NCI-H524 (cell line): ENCODE results near the gene PTX3.

Experiments
- DNase-seq, 2 experiments: peaks; one replicate each; lab custom pipeline; 2025; lab: John Stamatoyannopoulos, UW

The PTX3 gene

DNA sequence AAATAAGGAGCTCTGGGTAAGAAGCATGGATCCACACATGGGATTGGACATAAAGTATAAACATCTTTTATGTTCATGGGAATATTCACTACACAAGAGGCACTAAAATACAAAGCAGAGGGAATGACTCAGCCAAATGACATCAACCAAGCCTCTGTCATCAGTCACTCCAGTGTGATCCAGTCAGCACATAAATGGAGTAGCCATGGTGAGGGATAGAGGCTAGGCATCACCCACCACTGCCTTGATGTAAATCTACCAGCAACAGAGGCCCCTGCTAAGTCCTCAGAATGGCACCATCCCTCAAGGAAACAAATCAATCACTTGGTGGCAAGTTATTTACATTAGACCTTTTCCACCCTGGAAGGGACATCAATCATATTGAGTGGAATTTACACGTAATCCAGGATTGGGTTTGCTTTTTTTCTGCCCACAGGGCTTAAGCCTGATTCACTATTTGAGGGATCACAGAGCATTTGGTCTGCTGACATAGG is 39.3 kb downstream of the PTX3 start:
- no peak for DNase-seq

DNA sequence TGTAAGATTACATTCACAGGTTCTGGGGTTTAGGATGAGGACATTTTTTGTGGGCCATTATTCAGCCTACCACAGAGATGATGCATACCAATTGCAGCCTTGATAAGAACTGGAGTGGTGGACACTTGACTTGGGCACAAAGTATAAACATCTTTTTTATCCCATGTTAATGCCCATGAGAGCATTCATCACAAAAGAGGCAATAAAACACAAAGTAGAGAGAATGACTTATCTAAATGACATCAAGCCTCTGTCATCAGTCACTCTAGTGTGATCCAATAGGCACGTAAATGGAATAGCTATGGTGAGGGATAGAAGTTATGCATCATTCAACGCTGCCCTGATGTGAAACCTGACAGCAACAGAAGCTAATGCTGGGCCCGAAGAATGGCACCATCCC is 40.8 kb downstream of the PTX3 start:
- no peak for DNase-seq

DNA sequence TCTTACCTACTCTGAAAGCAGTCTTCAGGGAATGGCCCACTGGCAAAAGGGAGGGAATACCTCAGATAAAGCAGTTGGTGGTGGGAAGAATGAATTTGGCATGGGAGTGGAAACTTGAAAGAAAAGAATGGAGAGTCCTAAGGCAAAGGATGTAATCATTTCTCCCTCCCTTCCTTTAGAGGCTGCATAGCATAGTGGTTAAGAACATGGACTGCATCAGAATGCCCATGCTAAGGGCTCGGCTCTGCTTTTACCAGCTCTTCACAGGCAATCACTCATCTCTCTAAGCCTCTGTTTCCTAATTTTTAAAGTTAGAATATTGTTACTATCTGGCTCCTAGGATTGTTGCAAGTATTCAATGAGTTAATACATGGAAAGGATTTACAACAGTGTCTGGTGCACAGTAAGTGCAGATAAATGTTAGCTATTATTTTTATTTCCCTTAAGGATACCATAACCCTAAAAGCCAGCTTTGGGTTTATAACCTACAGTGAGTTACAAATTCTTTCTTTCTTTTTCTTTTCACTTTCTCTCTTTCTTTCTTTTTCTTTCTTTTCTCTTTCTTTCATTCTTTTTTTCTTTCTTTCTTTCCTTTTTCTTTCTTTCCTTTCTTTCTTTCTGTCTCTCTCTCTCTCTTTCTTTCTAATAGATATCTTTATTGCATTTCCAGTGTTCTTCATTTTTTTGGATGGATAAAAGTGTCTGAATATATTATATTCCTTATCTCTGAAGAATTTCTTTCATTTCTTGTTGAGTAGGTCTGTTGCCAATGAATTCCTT is 43.0 kb downstream of the PTX3 start:
- no peak for DNase-seq

DNA sequence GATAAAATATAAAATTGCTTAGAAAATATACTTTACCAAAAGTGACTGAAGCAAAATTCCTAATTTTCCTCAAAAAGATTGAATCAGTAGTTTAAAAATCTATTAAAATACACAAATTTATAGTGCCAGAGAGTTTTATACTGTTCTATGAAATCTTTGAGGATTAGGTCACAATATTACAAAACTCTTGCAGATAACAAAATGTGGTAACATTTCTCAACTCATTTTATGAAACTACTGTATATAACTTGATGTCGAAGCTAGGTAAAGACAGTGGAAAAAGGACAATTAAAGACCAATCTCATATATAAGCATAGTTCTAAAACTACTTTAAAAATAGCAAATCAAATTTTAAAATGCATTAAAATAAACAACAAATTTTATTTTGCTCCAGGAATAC is 50.7 kb downstream of the PTX3 start:
- DNase-seq, result no peak

DNA sequence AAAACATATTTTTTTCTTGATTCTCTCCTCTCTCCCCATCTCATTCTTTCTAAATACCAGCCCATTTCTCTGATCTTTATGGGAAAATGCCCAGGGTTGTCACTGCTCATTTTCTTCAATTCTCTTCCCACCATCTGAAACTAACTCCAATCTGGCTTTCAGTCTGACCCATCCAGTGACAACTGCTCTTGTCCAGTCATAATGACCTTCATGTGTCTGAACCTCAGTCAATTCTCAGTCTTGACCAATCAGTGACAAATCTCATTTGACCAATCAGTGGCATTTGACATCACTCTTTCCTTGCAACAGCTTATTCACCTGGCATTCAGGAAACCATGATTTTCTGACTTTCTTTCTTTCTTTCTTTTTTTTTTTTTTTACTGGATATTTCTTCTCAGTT is 51.5 kb downstream of the PTX3 start:
- DNase-seq, result no peak

DNA sequence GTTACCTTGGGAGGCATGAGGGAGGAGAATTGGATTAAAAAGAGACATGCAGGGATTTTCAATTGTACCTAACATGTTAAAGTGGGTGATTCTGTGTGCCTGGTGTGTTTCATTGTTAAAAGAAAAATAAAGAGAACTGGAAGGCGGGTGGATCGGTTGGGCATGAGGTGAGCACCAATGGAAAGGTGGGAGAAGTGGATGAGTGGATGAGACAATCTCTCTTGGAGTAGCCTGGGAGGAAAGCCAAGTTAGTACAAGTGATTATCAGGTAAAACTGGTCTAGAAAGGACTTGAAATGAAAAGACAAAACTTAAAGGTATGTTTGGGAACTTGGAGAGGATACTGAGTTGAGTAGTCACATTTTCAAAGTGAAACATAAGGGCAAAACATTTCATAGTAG is 54.5 kb downstream of the PTX3 start:
- DNase-seq, result no peak
